OCI-LY7 (cell line): Measurements from ENCODE around the gene SEMA4B. TPM values are rescaled to one million over a fixed set of nuclear protein-coding genes. Genes with fewer than 3 reads are reported as not detected.

Experiments used
- BruUV-seq: library from RNA; stranded (reverse); fragments of 400-500 nt; replicated peaks from 2 replicates; lab custom pipeline; 2021; lab: Mats Ljungman, UMichigan
- CTCF ChIA-PET: fragments of 300-600 bp; sonication (Branson Sonifier 250); formaldehyde crosslinking; loops from one replicate; lab custom pipeline; 2022; ENCODE audit warnings: antibody characterized with exemption; ENCODE audit not compliant: unreplicated experiment; lab: Charles Lee
- POLR2A ChIA-PET: fragments of 300-600 bp; sonication (Branson Sonifier 250); formaldehyde crosslinking; loops from one replicate; lab custom pipeline; 2022; ENCODE audit warnings: antibody characterized with exemption; lab: Charles Lee
- DNase-seq: peaks from one replicate; pipeline ENCODE4 v3.0.0-alpha.2; 2015; ENCODE audit warnings: low spot score
- H2AFZ ChIP-seq: fragments of 200-600 bp; sonication (generic), shearing (Covaris generic); 2 replicates; pipeline ENCODE4 v1.6.1; 2014; ENCODE audit warnings: mild to moderate bottlenecking, antibody characterized with exemption, low read length, moderate library complexity
- H3K27ac ChIP-seq: fragments of 200-600 bp; sonication (generic); 2 replicates; pipeline ENCODE4 v1.5.1; 2014; ENCODE audit warnings: mixed run types, low read depth, mild to moderate bottlenecking, moderate library complexity, low read length, inconsistent platforms; ENCODE audit not compliant: poor library complexity, severe bottlenecking
- H3K36me3 ChIP-seq: fragments of 200-600 bp; sonication (generic); 2 replicates; pipeline ENCODE4 v1.6.1; 2014; ENCODE audit warnings: mild to moderate bottlenecking, antibody characterized with exemption, low read length, moderate library complexity, mixed read lengths; ENCODE audit not compliant: insufficient read depth
- H3K4me1 ChIP-seq: fragments of 200-600 bp; sonication (generic); 2 replicates; pipeline ENCODE4 v1.5.1; 2014; ENCODE audit warnings: mild to moderate bottlenecking, low read length; ENCODE audit not compliant: insufficient read depth, poor library complexity, severe bottlenecking
- H3K4me2 ChIP-seq: fragments of 200-600 bp; sonication (generic); 2 replicates; pipeline ENCODE4 v1.6.1; 2014; ENCODE audit warnings: mild to moderate bottlenecking, low read length
- H3K4me3 ChIP-seq: fragments of 200-600 bp; sonication (generic); 2 replicates; pipeline ENCODE4 v1.5.1; 2014; ENCODE audit warnings: mild to moderate bottlenecking, low read depth, low read length; ENCODE audit not compliant: poor library complexity, severe bottlenecking
- H3K79me2 ChIP-seq: fragments of 200-600 bp; sonication (generic); 2 replicates; pipeline ENCODE4 v1.6.1; 2016; ENCODE audit warnings: low read depth, mild to moderate bottlenecking, low read length, moderate library complexity, mixed read lengths; ENCODE audit not compliant: insufficient read depth
- H3K9me2 ChIP-seq: fragments of 200-600 bp; sonication (generic); 2 replicates; pipeline ENCODE4 v1.6.1; 2016; ENCODE audit warnings: mild to moderate bottlenecking, low read length, mixed read lengths; ENCODE audit not compliant: insufficient read depth
- H3K9me3 ChIP-seq: fragments of 200-600 bp; sonication (generic); 2 replicates; pipeline ENCODE4 v1.6.1; 2014; ENCODE audit warnings: mild to moderate bottlenecking, mixed run types, low read length, mixed read lengths
- H4K20me1 ChIP-seq: fragments of 200-600 bp; sonication (generic); 2 replicates; pipeline ENCODE4 v1.6.1; 2014; ENCODE audit warnings: mild to moderate bottlenecking, antibody characterized with exemption, low read length, moderate library complexity, mixed read lengths; ENCODE audit not compliant: insufficient read depth
- EZH2phosphoT487 ChIP-seq: fragments of 200-600 bp; sonication (generic); IDR thresholded peaks from 2 replicates; pipeline ENCODE4 v1.6.1; 2018; ENCODE audit warnings: low read depth, borderline replicate concordance, mild to moderate bottlenecking, mixed run types, antibody characterized with exemption, low read length, moderate library complexity, mixed read lengths
- intact Hi-C: fragments of 100-400 bp; cut with micrococcal nuclease; formaldehyde crosslinking; loops from one replicate; pipeline ENCODE4 v1.10.0; 2022; ENCODE audit not compliant: unreplicated experiment
- total RNA-seq, 2 experiments: library from RNA; depleted of rRNA in 1 of 2; stranded (reverse); fragments of >200 nt in 1 of 2; shearing (Covaris generic) in 1 of 2; gene quantifications; 2 replicates each; pipeline ENCODE4 v1.2.3, GENCODE V29; 2014 to 2022
- TF ChIP-seq, protein P1 (sequence below): fragments of 200-600 bp; sonication (generic); conservative IDR thresholded peaks from 2 replicates; pipeline ENCODE4 v1.5.1; 2014; ENCODE audit warnings: mild to moderate bottlenecking, antibody characterized with exemption, low read length, moderate library complexity, mixed read lengths

The SEMA4B gene
- total RNA-seq, 2 experiments from 2014 or later: 21.9 to 34.9 TPM

- POLR2A ChIA-PET: interaction anchor here (0.7 to 1.5 kb wide), 2 partner anchors 12 to 314 kb away, joined by 3 read pairs; no protein-coding TSS in a partner anchor
- no TSS peak for BruUV-seq
- CTCF ChIA-PET: interaction anchor here (1.0 kb wide), 1 partner anchor 15 kb away, joined by 3 read pairs; no protein-coding TSS in a partner anchor
These were observed 29.5 kb upstream of the SEMA4B start for GRCh38 chr15:90171623-90172022.

DNA sequence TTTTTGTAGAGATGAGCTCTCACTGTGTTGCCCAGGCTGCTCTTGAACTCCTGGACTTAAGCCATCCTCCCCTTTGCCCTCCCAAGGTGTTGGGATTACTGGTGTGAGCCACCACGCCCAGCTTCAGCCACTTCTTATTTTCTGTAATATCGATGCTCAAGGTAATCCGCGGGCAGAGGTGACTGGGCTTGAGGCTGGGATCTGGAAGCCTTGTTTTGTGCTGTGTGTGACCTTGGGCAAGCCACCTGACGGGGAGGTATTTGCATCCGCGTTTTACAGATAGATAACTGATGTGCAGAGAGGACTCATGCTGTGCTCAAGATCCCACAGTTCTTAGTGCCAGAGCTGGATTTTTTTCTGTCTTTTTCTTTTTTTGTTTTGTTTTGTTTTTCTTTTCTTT lies 27.8 kb upstream of the SEMA4B start:
- no peak overlapping the region for H3K4me3 ChIP-seq
- no peaks in the 10 kb centered on the region for H3K79me2 ChIP-seq
- no peak overlapping the region for H2AFZ ChIP-seq
- ChIA-PET POLR2A (interaction anchor here (0.7 to 1.7 kb wide), 5 partner anchors 10 to 46 kb away, joined by 3 to 4 read pairs (median 3); no protein-coding TSS in a partner anchor), CTCF (interaction anchor here (0.7 kb wide), 1 partner anchor 542 kb away, joined by 4 read pairs; no protein-coding TSS in a partner anchor)
- no peaks in the 10 kb centered on the region for H3K36me3 ChIP-seq
- BruUV-seq: no TSS peak
- intact Hi-C loops: no loop called here
- H3K9me2 ChIP-seq: no peaks in the 10 kb centered on the region
- no peak for TF ChIP-seq EZH2phosphoT487
- TF ChIP-seq, protein P1, sequence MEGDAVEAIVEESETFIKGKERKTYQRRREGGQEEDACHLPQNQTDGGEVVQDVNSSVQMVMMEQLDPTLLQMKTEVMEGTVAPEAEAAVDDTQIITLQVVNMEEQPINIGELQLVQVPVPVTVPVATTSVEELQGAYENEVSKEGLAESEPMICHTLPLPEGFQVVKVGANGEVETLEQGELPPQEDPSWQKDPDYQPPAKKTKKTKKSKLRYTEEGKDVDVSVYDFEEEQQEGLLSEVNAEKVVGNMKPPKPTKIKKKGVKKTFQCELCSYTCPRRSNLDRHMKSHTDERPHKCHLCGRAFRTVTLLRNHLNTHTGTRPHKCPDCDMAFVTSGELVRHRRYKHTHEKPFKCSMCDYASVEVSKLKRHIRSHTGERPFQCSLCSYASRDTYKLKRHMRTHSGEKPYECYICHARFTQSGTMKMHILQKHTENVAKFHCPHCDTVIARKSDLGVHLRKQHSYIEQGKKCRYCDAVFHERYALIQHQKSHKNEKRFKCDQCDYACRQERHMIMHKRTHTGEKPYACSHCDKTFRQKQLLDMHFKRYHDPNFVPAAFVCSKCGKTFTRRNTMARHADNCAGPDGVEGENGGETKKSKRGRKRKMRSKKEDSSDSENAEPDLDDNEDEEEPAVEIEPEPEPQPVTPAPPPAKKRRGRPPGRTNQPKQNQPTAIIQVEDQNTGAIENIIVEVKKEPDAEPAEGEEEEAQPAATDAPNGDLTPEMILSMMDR: no peak
- H3K4me1 ChIP-seq: peaks cover 3% of the 10 kb centered on the region
- H3K9me3 ChIP-seq: no peaks in the 10 kb centered on the region
- no peaks in the 10 kb centered on the region for H4K20me1 ChIP-seq
- no peak for DNase-seq
- H3K27ac ChIP-seq: no peak overlapping the region
- H3K4me2 ChIP-seq: no peak overlapping the region

More at GRCh38 chr15:90171623-90172022, 29.5 kb upstream of the SEMA4B start:
- intact Hi-C loops: no loop called here
- Histone ChIP-seq H3K27ac (no peak overlapping the region), H3K4me2 (no peak overlapping the region), H3K9me3 (no peaks in the 10 kb centered on the region), H4K20me1 (no peaks in the 10 kb centered on the region), H3K4me3 (no peak overlapping the region), H3K79me2 (no peaks in the 10 kb centered on the region), H2AFZ (no peak overlapping the region), H3K36me3 (no peaks in the 10 kb centered on the region), H3K9me2 (no peaks in the 10 kb centered on the region), H3K4me1 (no peaks in the 10 kb centered on the region)
- DNase-seq: no peak
- no peak for TF ChIP-seq EZH2phosphoT487
- TF ChIP-seq, protein P1: no peak

DNA sequence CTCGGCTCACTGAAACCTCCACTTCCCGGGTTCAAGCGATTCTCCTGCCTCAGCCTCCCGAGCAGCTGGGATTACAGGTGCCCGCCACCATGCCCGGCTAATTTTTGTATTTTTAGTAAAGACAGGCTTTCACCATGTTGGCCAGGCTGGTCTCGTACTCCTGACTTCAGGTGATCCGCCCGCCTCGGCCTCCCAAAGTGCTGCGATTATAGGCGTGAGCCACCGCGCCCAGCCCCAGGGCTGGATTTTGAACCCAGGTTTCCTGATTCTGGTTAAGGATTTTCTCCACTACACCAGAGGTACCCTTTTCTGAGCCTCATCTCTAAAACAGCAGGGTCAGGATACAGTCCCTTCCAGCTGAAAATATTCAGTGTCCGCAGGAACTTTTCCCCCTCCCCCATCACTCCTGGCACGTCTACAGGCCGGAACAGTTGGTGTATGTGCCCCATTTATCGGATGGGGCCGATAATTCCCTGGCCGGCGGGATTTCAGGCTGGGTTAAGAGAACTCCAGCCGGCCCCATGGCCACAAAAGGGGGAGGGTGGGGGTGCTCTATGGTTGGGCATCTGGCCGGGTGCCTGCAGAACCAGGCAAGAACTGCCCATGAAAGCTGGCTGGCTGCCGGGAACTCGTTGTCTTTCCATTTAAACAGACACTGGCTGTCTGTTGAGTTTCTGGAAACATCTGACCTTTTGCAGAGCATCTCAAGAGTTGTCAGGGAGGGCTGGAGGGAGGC lies 26.8 kb upstream of the SEMA4B start:
- Histone ChIP-seq H4K20me1 (no peaks in the 10 kb centered on the region), H3K4me3 (no peak overlapping the region), H2AFZ (no peak overlapping the region), H3K27ac (no peak overlapping the region), H3K79me2 (no peaks in the 10 kb centered on the region), H3K4me1 (peaks cover 8% of the 10 kb centered on the region), H3K36me3 (no peaks in the 10 kb centered on the region), H3K9me3 (no peaks in the 10 kb centered on the region), H3K9me2 (no peaks in the 10 kb centered on the region), H3K4me2 (no peak overlapping the region)
- no peak for DNase-seq
- POLR2A ChIA-PET: no interaction called here
- no TSS peak for BruUV-seq
- intact Hi-C loops: no loop called here
- CTCF ChIA-PET: no interaction called here
- TF ChIP-seq, protein P1: no peak
- no peak for TF ChIP-seq EZH2phosphoT487
